ENCODE data around the gene MROH8.
"Not testable (repeated sequence)": the region's sequence is repeated elsewhere in the genome, so short reads cannot be mapped to it uniquely, and the experiment has no call there.

GRCh38 chr20:37150864-37151263 is 28.5 kb downstream of the MROH8 start:
- not testable (repeated sequence) for TF ChIP-seq CTCF (IDR thresholded peaks at IDR 0.05; ENCODE audit: poor library complexity, severe bottlenecking); EZH2 (IDR thresholded peaks at IDR 0.05; ENCODE audit: borderline replicate concordance, insufficient read depth, low read length, poor library complexity, severe bottlenecking); POLR2AphosphoS5 (IDR thresholded peaks at IDR 0.05); RAD21 (conservative IDR thresholded peaks at IDR 0.05); EP300 (conservative IDR thresholded peaks at IDR 0.05; ENCODE audit: poor library complexity, severe bottlenecking)
